ENCODE data around the gene GNRH2. TPM values are rescaled to one million over a fixed set of nuclear protein-coding genes. Genes with fewer than 3 reads are reported as not detected.

Gene GNRH2
- total RNA-seq = not detected in 2 replicates

GRCh38 chr20:3043322-3043721 lies at the start of gene GNRH2:
Gene GNRH2 (plus strand): TSS chr20:3043622. CDS start chr20:3044415, 793 bp downstream.

GRCh38 chr20:3045816-3046676 lies 2.6 kb downstream of the GNRH2 start, which contains the start of gene MRPS26:
Gene MRPS26 (plus strand): TSS chr20:3046052. CDS start chr20:3046069, 17 bp downstream.

GRCh38 chr20:3071610-3072529 lies 28.4 kb downstream of the GNRH2 start, which contains the start of gene OXT:
Gene OXT (plus strand): TSS chr20:3071620. CDS start chr20:3071656, 36 bp downstream.

GRCh38 chr20:3084283-3084985 lies 41.0 kb downstream of the GNRH2 start, which contains the start of gene AVP:
Gene AVP (minus strand): TSS chr20:3084724. CDS start chr20:3084674, 50 bp downstream.

Other genes with a start within 250 kb of the GNRH2 start
- gene CPXM1, start 243.0 kb upstream of the GNRH2 start, total RNA-seq = 3.0 and 11.1 TPM in 2 replicates
- not detected in 2 replicates for gene C20orf141, start 228.6 kb upstream of the GNRH2 start, total RNA-seq
- not detected in 2 replicates for gene TMEM239, start 227.3 kb upstream of the GNRH2 start, total RNA-seq
- 15.9 and 61.2 TPM in 2 replicates for gene PCED1A, start 203.0 kb upstream of the GNRH2 start, total RNA-seq
- 33.1 and 35.2 TPM in 2 replicates for gene VPS16, start 202.9 kb upstream of the GNRH2 start, total RNA-seq
- 32.7 and 36.3 TPM in 2 replicates for gene PTPRA, start 170.1 kb upstream of the GNRH2 start, total RNA-seq
- gene MRPS26, start 2.4 kb downstream of the GNRH2 start, total RNA-seq = 57.5 and 59.6 TPM in 2 replicates
- gene OXT, start 28.0 kb downstream of the GNRH2 start, total RNA-seq = not detected in 2 replicates
- not detected in 2 replicates for gene AVP, start 41.1 kb downstream of the GNRH2 start, total RNA-seq
- 12.3 and 17.0 TPM in 2 replicates for gene FASTKD5, start 116.2 kb downstream of the GNRH2 start, total RNA-seq
- 3.8 and 4.3 TPM in 2 replicates for gene UBOX5, start 116.2 kb downstream of the GNRH2 start, total RNA-seq
- 1.8 and 4.0 TPM in 2 replicates for gene LZTS3, start 129.9 kb downstream of the GNRH2 start, total RNA-seq
- 34.6 and 73.9 TPM in 2 replicates for gene DDRGK1, start 161.1 kb downstream of the GNRH2 start, total RNA-seq
- 43.6 and 75.8 TPM in 2 replicates for gene ITPA, start 165.9 kb downstream of the GNRH2 start, total RNA-seq
- gene SLC4A11, start 195.6 kb downstream of the GNRH2 start, total RNA-seq = 0.72 and 0.78 TPM in 2 replicates